Mesothelial cell of epicardium (in vitro differentiated cells): ENCODE results near the gene TMEM151B. TPM values are rescaled to one million over a fixed set of nuclear protein-coding genes. Genes with fewer than 3 reads are reported as not detected.

ENCODE experiments used
- DNase-seq, 2 experiments: peaks; one replicate each; pipeline ENCODE4 v3.0.0; 2021; ENCODE audit warnings: low spot score in 2 of 2; ENCODE audit not compliant: unreplicated experiment in 2 of 2
- H3K27ac Mint-ChIP-seq: 2 replicates; pipeline ENCODE4 v1.8.0; 2021; ENCODE audit warnings: mixed read lengths
- H3K27me3 Mint-ChIP-seq: 2 replicates; pipeline ENCODE4 v1.8.0; 2021; ENCODE audit warnings: low read depth, mixed read lengths
- H3K36me3 Mint-ChIP-seq: 2 replicates; pipeline ENCODE4 v1.8.0; 2021; ENCODE audit warnings: mixed read lengths
- H3K4me1 Mint-ChIP-seq: 2 replicates; pipeline ENCODE4 v1.8.0; 2021; ENCODE audit warnings: mixed read lengths
- H3K4me3 Mint-ChIP-seq: 2 replicates; pipeline ENCODE4 v1.8.0; 2021; ENCODE audit warnings: mild to moderate bottlenecking, moderate library complexity, mixed read lengths
- H3K9me3 Mint-ChIP-seq: 2 replicates; pipeline ENCODE4 v1.8.0; 2021; ENCODE audit warnings: mixed read lengths
- total RNA-seq: library from RNA; stranded (reverse); gene quantifications from 3 replicates; pipeline ENCODE4 v1.2.1, GENCODE V29; 2021
- TF ChIP-seq, protein P1 (sequence below): fragments of 200-600 bp; sonication (generic); IDR thresholded peaks from one replicate; pipeline ENCODE4 v1.5.0; 2021; ENCODE audit warnings: antibody characterized with exemption; ENCODE audit not compliant: unreplicated experiment

Gene TMEM151B
- total RNA-seq, 1 donor from 2014 or later, result 0.56 TPM

DNA sequence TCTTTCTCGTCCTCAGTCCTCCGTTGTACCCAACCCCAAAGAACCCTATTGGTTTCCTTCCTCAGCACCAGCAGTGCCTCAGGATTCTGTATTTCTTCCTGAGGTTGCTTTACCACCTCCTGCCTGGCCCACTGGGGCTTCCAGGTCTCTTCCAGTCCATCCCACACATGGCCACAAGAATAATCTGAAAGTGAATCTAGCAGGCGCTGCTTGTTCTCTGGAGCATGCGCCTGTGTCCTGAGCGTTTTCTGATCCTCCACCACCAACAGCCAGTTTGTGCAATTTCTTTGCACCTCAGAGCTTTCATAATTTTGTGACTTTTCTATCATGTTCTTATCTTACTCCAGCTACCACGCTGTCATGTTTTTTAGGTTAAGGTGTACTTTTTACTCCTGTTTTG, 35.0 kb upstream of the TMEM151B start:
- peaks cover 34% of the 10 kb centered on the region for H3K4me1 Mint-ChIP-seq
- H3K36me3 Mint-ChIP-seq, result no peaks in the 10 kb centered on the region
- peaks cover 4% of the 10 kb centered on the region for H3K27me3 Mint-ChIP-seq
- no peaks in the 10 kb centered on the region for H3K9me3 Mint-ChIP-seq
- TF ChIP-seq, protein P1, sequence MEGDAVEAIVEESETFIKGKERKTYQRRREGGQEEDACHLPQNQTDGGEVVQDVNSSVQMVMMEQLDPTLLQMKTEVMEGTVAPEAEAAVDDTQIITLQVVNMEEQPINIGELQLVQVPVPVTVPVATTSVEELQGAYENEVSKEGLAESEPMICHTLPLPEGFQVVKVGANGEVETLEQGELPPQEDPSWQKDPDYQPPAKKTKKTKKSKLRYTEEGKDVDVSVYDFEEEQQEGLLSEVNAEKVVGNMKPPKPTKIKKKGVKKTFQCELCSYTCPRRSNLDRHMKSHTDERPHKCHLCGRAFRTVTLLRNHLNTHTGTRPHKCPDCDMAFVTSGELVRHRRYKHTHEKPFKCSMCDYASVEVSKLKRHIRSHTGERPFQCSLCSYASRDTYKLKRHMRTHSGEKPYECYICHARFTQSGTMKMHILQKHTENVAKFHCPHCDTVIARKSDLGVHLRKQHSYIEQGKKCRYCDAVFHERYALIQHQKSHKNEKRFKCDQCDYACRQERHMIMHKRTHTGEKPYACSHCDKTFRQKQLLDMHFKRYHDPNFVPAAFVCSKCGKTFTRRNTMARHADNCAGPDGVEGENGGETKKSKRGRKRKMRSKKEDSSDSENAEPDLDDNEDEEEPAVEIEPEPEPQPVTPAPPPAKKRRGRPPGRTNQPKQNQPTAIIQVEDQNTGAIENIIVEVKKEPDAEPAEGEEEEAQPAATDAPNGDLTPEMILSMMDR, result no peak
- H3K27ac Mint-ChIP-seq, result peak overlapping the region; percentile 84
- peak overlapping the region; percentile 10 for H3K4me3 Mint-ChIP-seq
- no peak for DNase-seq

DNA sequence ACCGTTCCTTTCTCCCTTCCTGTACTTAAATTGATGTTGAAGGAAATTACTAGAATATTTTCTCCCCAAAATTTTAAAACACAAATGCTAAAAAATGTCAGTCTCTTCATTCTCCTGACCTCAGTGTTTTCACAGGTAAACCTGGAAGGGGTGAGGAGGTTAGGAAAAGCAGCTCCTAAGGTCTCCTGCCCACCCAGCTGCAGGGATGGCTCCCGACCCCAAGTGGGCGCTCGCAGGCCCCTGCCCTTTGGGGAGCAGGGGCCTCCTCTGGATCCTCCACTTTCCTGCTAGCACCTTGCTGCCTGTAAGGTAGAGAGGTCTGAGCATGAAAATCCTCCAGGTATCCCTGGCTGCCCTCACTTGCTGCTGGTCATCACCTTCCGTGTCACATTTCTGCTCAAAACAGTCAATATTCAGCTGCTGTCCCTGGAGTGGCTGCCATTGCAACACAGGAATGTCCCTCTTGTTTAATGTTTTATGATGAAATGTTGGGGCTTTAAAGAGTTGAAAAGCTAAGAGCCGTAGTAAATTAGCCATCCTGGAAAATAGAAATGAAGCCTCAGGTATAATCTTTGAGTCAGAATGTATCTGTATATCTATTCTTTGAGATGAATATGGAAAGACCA, 34.2 kb upstream of the TMEM151B start:
- TF ChIP-seq, protein P1, result no peak
- H3K27me3 Mint-ChIP-seq, result peaks cover 4% of the 10 kb centered on the region
- no peaks in the 10 kb centered on the region for H3K36me3 Mint-ChIP-seq
- peaks cover 34% of the 10 kb centered on the region for H3K4me1 Mint-ChIP-seq
- H3K9me3 Mint-ChIP-seq, result no peaks in the 10 kb centered on the region
- no peak overlapping the region for H3K27ac Mint-ChIP-seq
- DNase-seq, result no peak
- H3K4me3 Mint-ChIP-seq, result no peak overlapping the region

DNA sequence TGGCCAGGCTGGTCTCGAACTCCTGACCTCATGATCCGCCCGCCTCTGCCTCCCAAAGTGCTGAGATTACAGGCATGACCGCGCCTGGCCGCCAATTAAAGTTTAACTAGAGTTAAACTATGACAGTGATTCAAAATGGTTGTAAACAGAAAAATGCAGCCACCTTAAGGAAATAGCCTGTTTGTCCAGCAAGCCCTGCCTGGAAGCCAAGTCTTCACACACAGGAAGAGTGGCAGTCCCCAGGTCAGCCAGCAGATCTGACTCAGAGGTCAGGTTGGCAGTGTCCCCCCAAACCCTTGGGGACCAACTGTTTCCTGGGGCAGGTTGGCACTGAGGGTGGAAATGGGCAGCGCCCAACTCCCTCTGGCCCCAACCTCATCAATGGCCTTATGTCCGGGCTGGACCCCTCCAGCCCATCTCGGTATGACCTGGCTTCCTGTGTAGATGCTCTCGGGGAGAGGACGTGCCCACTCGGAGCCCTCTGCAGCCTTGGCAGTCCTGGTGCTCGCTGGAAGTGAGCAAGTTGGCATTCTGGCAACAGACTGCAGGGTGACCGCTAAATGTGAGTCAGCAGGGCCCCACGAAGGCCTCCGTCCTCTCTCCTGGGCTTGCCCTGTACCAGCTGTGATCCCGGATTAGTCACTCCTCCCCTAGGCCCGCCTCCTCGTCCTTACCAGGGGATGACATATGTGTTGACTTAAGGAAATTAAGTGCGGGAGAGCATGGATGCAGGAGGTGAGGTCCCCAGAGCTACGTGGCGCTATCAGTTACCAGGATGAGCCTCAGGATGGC, 33.0 kb upstream of the TMEM151B start:
- peak overlapping the region; percentile 87 for H3K4me3 Mint-ChIP-seq
- peak overlapping the region; percentile 91 for H3K27ac Mint-ChIP-seq
- no peaks in the 10 kb centered on the region for H3K9me3 Mint-ChIP-seq
- peaks cover 34% of the 10 kb centered on the region for H3K4me1 Mint-ChIP-seq
- DNase-seq, result peak in 1 of 2 experiments; percentile 53
- TF ChIP-seq, protein P1, result no peak
- peaks cover 4% of the 10 kb centered on the region for H3K27me3 Mint-ChIP-seq
- H3K36me3 Mint-ChIP-seq, result no peaks in the 10 kb centered on the region

DNA sequence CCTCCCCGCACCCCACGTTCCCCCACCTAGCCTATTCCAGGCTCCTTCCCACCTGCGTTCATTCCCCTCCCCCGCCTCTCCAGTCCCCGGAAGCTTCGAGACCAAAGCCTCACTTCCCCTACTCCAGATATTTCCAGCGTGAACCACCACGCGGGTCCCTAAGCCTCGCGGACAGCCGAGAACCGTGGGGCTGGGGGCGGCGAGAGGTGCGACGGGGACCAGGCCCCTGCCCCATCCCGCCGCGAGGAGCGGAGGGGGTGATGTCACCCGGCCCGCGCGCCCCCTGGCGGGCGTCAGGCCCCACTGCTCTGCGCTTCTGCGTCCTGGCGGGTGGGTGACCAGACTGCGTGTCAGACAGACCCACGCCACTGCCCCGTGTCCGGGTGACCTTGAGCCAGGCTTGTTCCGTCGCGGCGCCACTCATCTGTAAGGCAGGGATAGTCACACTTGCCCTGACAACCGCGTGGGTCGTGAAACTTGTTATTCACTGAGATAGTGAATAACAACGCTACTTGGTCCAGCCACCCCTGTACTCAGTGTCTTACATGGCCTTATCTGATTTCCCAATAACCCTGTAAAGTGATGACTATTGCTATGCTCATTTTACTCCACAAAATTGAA, 32.3 kb upstream of the TMEM151B start:
- peak overlapping the region; percentile 91 for H3K27ac Mint-ChIP-seq
- no peaks in the 10 kb centered on the region for H3K36me3 Mint-ChIP-seq
- H3K4me3 Mint-ChIP-seq, result peak overlapping the region; percentile 87
- H3K4me1 Mint-ChIP-seq, result peaks cover 34% of the 10 kb centered on the region
- TF ChIP-seq, protein P1, result peak; percentile 98
- no peaks in the 10 kb centered on the region for H3K9me3 Mint-ChIP-seq
- peak; percentile 72 to 89 for DNase-seq
- peaks cover 4% of the 10 kb centered on the region for H3K27me3 Mint-ChIP-seq

DNA sequence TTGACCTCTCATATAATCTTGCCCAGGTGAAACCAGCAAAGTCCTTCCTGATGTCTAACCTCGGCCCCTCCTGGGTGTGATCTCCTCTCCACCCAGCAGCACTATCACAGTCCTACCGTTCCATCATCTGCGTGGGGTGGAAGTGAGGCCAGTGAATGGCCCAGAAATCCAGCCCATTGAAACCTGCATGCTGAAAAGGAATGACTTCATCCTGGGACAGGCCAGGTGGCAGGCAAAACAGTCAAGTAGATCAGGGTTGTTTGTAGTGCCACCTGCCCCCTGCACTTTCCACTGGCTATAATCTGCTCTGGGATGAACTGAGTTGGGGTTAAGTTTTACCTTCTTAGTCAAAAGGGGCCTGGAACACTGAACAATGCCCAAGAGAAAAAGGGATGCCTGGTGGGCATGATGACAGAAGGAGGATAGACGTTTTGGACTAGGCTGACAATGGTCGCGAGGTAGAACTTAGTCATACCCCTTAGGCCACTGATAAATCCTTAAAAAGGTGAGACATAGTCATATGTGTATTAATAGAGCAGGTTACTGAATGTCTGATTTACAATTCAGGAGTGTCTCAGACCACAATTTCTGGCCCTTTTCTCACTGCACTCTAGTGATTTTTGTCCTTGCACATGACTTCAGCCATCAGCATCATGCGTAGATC, 31.4 kb upstream of the TMEM151B start:
- TF ChIP-seq, protein P1, result no peak
- Mint-ChIP-seq H3K27ac (no peak overlapping the region), H3K9me3 (no peaks in the 10 kb centered on the region), H3K4me3 (peak overlapping the region; percentile 87), H3K27me3 (peaks cover 4% of the 10 kb centered on the region), H3K4me1 (peaks cover 31% of the 10 kb centered on the region), H3K36me3 (no peaks in the 10 kb centered on the region)
- no peak for DNase-seq
